Measurements from ENCODE around the gene SYNGR4. TPM values are rescaled to one million over a fixed set of nuclear protein-coding genes. Genes with fewer than 3 reads are reported as not detected.

SYNGR4 gene
- total RNA-seq, 1 experiment from 2014 or later = not detected

- no peak for TF ChIP-seq EZH2 (IDR thresholded peaks at IDR 0.05; ENCODE audit: borderline replicate concordance, low read depth, low read length, poor library complexity, severe bottlenecking)
- Histone ChIP-seq H3K27ac (ENCODE audit: low read depth, low read length, poor library complexity, severe bottlenecking) (peak overlapping the region; percentile 81), H3K36me3 (ENCODE audit: insufficient read depth, low read length, poor library complexity, severe bottlenecking) (no peaks in the 10 kb centered on the region), H3K9me3 (ENCODE audit: low read depth, low read length, poor library complexity, severe bottlenecking) (no peaks in the 10 kb centered on the region), H3K27me3 (replicated peaks; ENCODE audit: insufficient read depth, low read depth, low read length, poor library complexity) (no peaks in the 10 kb centered on the region), H3K4me1 (ENCODE audit: insufficient read depth, low read length, poor library complexity, severe bottlenecking) (peaks cover 68% of the 10 kb centered on the region), H3K4me3 (ENCODE audit: low read depth, low read length, poor library complexity, severe bottlenecking) (peak overlapping the region; percentile 57)
- intact Hi-C loops (cut with micrococcal nuclease; ENCODE audit: unreplicated experiment) = loop anchor here (5.0 kb wide), 1 partner anchor 76 kb away; a partner anchor contains a TSS
- BruUV-seq (replicated peaks) = no TSS peak
- peak; percentile 36 for DNase-seq (ENCODE audit: low spot score)
- POLR2A ChIA-PET (ENCODE audit: low non-redundant PET) = no interaction called here
- CTCF ChIA-PET = no interaction called here
These were observed 33.9 kb downstream of the SYNGR4 start for GRCh38 chr19:48398102-48398374.

- no peaks in the 10 kb centered on the region for H3K9me3 ChIP-seq (ENCODE audit: low read depth, low read length, poor library complexity, severe bottlenecking)
- CTCF ChIA-PET = no interaction called here
- H3K4me1 ChIP-seq (ENCODE audit: insufficient read depth, low read length, poor library complexity, severe bottlenecking) = peaks cover 65% of the 10 kb centered on the region
- no TSS peak for BruUV-seq (replicated peaks)
- intact Hi-C loops (cut with micrococcal nuclease; ENCODE audit: unreplicated experiment) = loop anchor here (5.0 kb wide), 1 partner anchor 76 kb away; a partner anchor contains a TSS
- TF ChIP-seq CTCF (conservative IDR thresholded peaks at IDR 0.05; ENCODE audit: low read depth, low read length) = no peak
- no peak for TF ChIP-seq EZH2 (IDR thresholded peaks at IDR 0.05; ENCODE audit: borderline replicate concordance, low read depth, low read length, poor library complexity, severe bottlenecking)
- H3K36me3 ChIP-seq (ENCODE audit: insufficient read depth, low read length, poor library complexity, severe bottlenecking) = no peaks in the 10 kb centered on the region
- H3K27ac ChIP-seq (ENCODE audit: low read depth, low read length, poor library complexity, severe bottlenecking) = peak overlapping the region; percentile 81
- peak overlapping the region; percentile 57 for H3K4me3 ChIP-seq (ENCODE audit: low read depth, low read length, poor library complexity, severe bottlenecking)
- DNase-seq (ENCODE audit: low spot score) = peak; percentile 93
- POLR2A ChIA-PET (ENCODE audit: low non-redundant PET) = no interaction called here
- no peaks in the 10 kb centered on the region for H3K27me3 ChIP-seq (replicated peaks; ENCODE audit: insufficient read depth, low read depth, low read length, poor library complexity)
These were observed 34.4 kb downstream of the SYNGR4 start for GRCh38 chr19:48398375-48399235.

GRCh38 chr19:48400018-48400742 is 36.0 kb downstream of the SYNGR4 start:
- H3K9me3 ChIP-seq (ENCODE audit: low read depth, low read length, poor library complexity, severe bottlenecking) = no peaks in the 10 kb centered on the region
- H3K36me3 ChIP-seq (ENCODE audit: insufficient read depth, low read length, poor library complexity, severe bottlenecking) = no peaks in the 10 kb centered on the region
- no peak overlapping the region for H3K4me3 ChIP-seq (ENCODE audit: low read depth, low read length, poor library complexity, severe bottlenecking)
- ChIA-PET POLR2A (ENCODE audit: low non-redundant PET) (no interaction called here), CTCF (no interaction called here)
- peaks cover 51% of the 10 kb centered on the region for H3K4me1 ChIP-seq (ENCODE audit: insufficient read depth, low read length, poor library complexity, severe bottlenecking)
- BruUV-seq (replicated peaks) = no TSS peak
- intact Hi-C loops (cut with micrococcal nuclease; ENCODE audit: unreplicated experiment) = no loop called here
- H3K27ac ChIP-seq (ENCODE audit: low read depth, low read length, poor library complexity, severe bottlenecking) = no peak overlapping the region
- peak; percentile 60 for DNase-seq (ENCODE audit: low spot score)
- TF ChIP-seq EZH2 (IDR thresholded peaks at IDR 0.05; ENCODE audit: borderline replicate concordance, low read depth, low read length, poor library complexity, severe bottlenecking) (no peak), CTCF (conservative IDR thresholded peaks at IDR 0.05; ENCODE audit: low read depth, low read length) (no peak)
- H3K27me3 ChIP-seq (replicated peaks; ENCODE audit: insufficient read depth, low read depth, low read length, poor library complexity) = no peaks in the 10 kb centered on the region
